Breast epithelium (tissue), 4 donors: ENCODE results near the gene RNF34. TPM values are rescaled to one million over a fixed set of nuclear protein-coding genes. Genes with fewer than 3 reads are reported as not detected.
"Not testable (repeated sequence)": the region's sequence is repeated elsewhere in the genome, so short reads cannot be mapped to it uniquely, and the experiment has no call there.

ENCODE experiments used
- DNase-seq, 2 donors: peaks; one replicate each; pipeline ENCODE4 v3.0.0-alpha.2; 2019; ENCODE audit warnings: low spot score in 2 of 2
- H3K27ac ChIP-seq, 2 donors: fragments of 200-600 bp; sonication (generic) in 1 of 2; one replicate each; pipeline ENCODE4 v1.5.1; 2016 to 2019; ENCODE audit warnings: mild to moderate bottlenecking in 1 of 2
- H3K27me3 ChIP-seq, 2 donors: fragments of 200-600 bp; sonication (generic) in 1 of 2; one replicate each; pipeline versions ENCODE4 v1.5.1 to v1.6.0; 2017 to 2019; ENCODE audit warnings: control low read depth in 1 of 2, mild to moderate bottlenecking in 1 of 2
- H3K36me3 ChIP-seq: fragments of 200-600 bp; one replicate; pipeline ENCODE4 v1.5.1; 2019
- H3K4me1 ChIP-seq, 2 donors: fragments of 200-600 bp; sonication (generic); one replicate each; pipeline ENCODE4 v1.5.1; 2016 to 2019; ENCODE audit warnings: control low read depth in 1 of 2
- H3K4me3 ChIP-seq, 3 donors: fragments of 200-600 bp; sonication (generic); 1 replicate in 2 of 3; 2 replicates in 1 of 3; pipeline ENCODE4 v1.5.1; 2016 to 2019; ENCODE audit warnings: mild to moderate bottlenecking in 3 of 3, moderate library complexity in 2 of 3
- H3K9me3 ChIP-seq, 2 donors: fragments of 200-600 bp; sonication (generic) in 1 of 2; one replicate each; pipeline ENCODE4 v1.5.1; 2016 to 2019; ENCODE audit warnings: control low read depth in 1 of 2
- CTCF ChIP-seq, 3 donors: fragments of 450-650 bp; IDR thresholded peaks; one replicate each; pipeline ENCODE4 v1.5.1; 2016 to 2017; ENCODE audit warnings: antibody characterized with exemption in 3 of 3, mild to moderate bottlenecking in 3 of 3, moderate library complexity in 3 of 3
- POLR2A ChIP-seq: fragments of 450-650 bp; IDR thresholded peaks from one replicate; pipeline ENCODE4 v1.6.1; 2016; ENCODE audit warnings: antibody characterized with exemption, mild to moderate bottlenecking, moderate library complexity
- POLR2AphosphoS5 ChIP-seq, 3 donors: sonication (generic); formaldehyde crosslinking; IDR thresholded peaks; one replicate each; pipeline ENCODE4 v1.6.1; 2017; ENCODE audit warnings: antibody characterized with exemption in 3 of 3
- intact Hi-C: fragments of 100-400 bp; cut with DNase I; formaldehyde crosslinking; loops from one replicate; pipeline ENCODE4 v1.15.1; 2023; ENCODE audit warnings: low total_unique reads
- total RNA-seq, 3 donors: library from RNA; depleted of rRNA; stranded (reverse); fragments of >200 nt; gene quantifications; one replicate each; pipeline ENCODE4 v1.1.0, GENCODE V29; 2016

RNF34 gene
- total RNA-seq, 3 donors from 2014 or later = 32.4 to 47.3 (median 45.1) TPM

GRCh38 chr12:121378736-121379135 is 21.2 kb upstream of the RNF34 start:
- H3K27ac ChIP-seq = no peak overlapping the region

GRCh38 chr12:121379945-121380344 is 20.0 kb upstream of the RNF34 start:
- Histone ChIP-seq H3K27me3 (no peaks in the 10 kb centered on the region), H3K4me3 (no peak overlapping the region), H3K4me1 (no peaks in the 10 kb centered on the region), H3K36me3 (no peaks in the 10 kb centered on the region), H3K27ac (no peak overlapping the region), H3K9me3 (no peaks in the 10 kb centered on the region)
- DNase-seq = no peak
- intact Hi-C loops = no loop called here
- TF ChIP-seq POLR2A (no peak), CTCF (IDR thresholded peaks at IDR 0.05) (no peak), POLR2AphosphoS5 (IDR thresholded peaks at IDR 0.05) (no peak)

More at GRCh38 chr12:121378736-121379135, 21.2 kb upstream of the RNF34 start:
- intact Hi-C loops = no loop called here
- DNase-seq = no peak
- no peak overlapping the region for H3K4me3 ChIP-seq
- H3K36me3 ChIP-seq = no peaks in the 10 kb centered on the region
- TF ChIP-seq POLR2A (no peak), POLR2AphosphoS5 (IDR thresholded peaks at IDR 0.05) (no peak), CTCF (IDR thresholded peaks at IDR 0.05) (no peak)
- H3K4me1 ChIP-seq = no peaks in the 10 kb centered on the region
- no peaks in the 10 kb centered on the region for H3K9me3 ChIP-seq
- no peaks in the 10 kb centered on the region for H3K27me3 ChIP-seq

- Histone ChIP-seq H3K27me3 (no peaks in the 10 kb centered on the region), H3K4me1 (no peaks in the 10 kb centered on the region), H3K27ac (no peak overlapping the region), H3K9me3 (no peaks in the 10 kb centered on the region), H3K4me3 (no peak overlapping the region), H3K36me3 (no peaks in the 10 kb centered on the region)
- TF ChIP-seq POLR2A (no peak), CTCF (IDR thresholded peaks at IDR 0.05) (no peak), POLR2AphosphoS5 (IDR thresholded peaks at IDR 0.05) (no peak)
- no peak for DNase-seq
- intact Hi-C loops = no loop called here
Measured at GRCh38 chr12:121383601-121384021, 16.3 kb upstream of the RNF34 start.

GRCh38 chr12:121384891-121385290 is 15.0 kb upstream of the RNF34 start:
- DNase-seq, H3K27me3 ChIP-seq, H3K9me3 ChIP-seq, H3K36me3 ChIP-seq, intact Hi-C loops, H3K4me3 ChIP-seq, H3K4me1 ChIP-seq, H3K27ac ChIP-seq: not testable (repeated sequence)

GRCh38 chr12:121388421-121388981 is 11.4 kb upstream of the RNF34 start:
- no peak overlapping the region for H3K4me3 ChIP-seq
- no peaks in the 10 kb centered on the region for H3K36me3 ChIP-seq
- no peaks in the 10 kb centered on the region for H3K9me3 ChIP-seq
- no peak for DNase-seq
- H3K27me3 ChIP-seq = no peaks in the 10 kb centered on the region
- TF ChIP-seq CTCF (IDR thresholded peaks at IDR 0.05) (no peak), POLR2A (no peak), POLR2AphosphoS5 (IDR thresholded peaks at IDR 0.05) (no peak)
- intact Hi-C loops = no loop called here
- no peaks in the 10 kb centered on the region for H3K4me1 ChIP-seq
- H3K27ac ChIP-seq = no peak overlapping the region

GRCh38 chr12:121390856-121391255 is 9.1 kb upstream of the RNF34 start:
- Histone ChIP-seq H3K27me3 (no peaks in the 10 kb centered on the region), H3K4me3 (no peak overlapping the region), H3K9me3 (no peaks in the 10 kb centered on the region), H3K36me3 (no peaks in the 10 kb centered on the region), H3K4me1 (no peaks in the 10 kb centered on the region), H3K27ac (no peak overlapping the region)
- TF ChIP-seq POLR2AphosphoS5 (IDR thresholded peaks at IDR 0.05) = no peak
- TF ChIP-seq CTCF (IDR thresholded peaks at IDR 0.05) = no peak
- no peak for TF ChIP-seq POLR2A
- no peak for DNase-seq
- intact Hi-C loops = no loop called here
